ENCODE data around the gene RBM26. TPM values are rescaled to one million over a fixed set of nuclear protein-coding genes. Genes with fewer than 3 reads are reported as not detected.

Gene RBM26
- total and polyA plus RNA-seq, 2 experiments from 2014 or later = 19.3 to 45.9 TPM

DNA sequence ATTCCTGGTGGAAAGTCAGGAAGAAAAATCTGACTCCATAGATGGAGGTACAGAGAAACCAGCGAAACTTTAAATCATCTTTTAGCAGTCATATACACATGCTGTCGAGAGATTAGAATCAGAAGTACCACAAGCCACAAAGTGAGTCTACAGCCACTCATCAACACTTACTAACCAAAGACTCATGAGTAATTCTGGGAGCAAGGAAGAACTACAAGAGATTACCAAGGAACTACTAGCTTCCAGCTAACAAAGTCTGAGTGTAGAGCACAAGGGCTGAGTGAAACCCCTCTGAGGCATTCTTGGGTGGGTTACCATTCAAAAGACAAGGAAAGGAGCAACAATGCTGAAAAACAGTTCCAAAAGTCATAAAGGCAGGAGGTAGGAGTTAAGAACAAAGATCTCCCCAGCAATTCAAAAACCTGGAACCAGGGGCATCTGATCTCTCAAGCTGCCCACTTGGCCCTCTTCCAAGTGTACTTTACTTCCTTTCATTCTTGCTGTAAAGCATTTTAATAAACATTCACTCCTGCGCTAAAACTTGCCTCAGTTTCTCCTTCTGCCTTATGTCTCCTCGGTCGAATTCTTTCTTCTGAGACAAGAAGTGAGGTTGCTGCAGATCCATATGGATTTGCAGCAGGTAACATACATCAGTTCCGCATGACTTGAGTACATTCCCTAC is 13.0 kb downstream of the RBM26 start:
- H3K9me2 ChIP-seq (replicated peaks; ENCODE audit: insufficient read depth) = no peaks in the 10 kb centered on the region
- peak overlapping the region; percentile 61 for H3K27ac ChIP-seq
- H3K36me3 ChIP-seq (replicated peaks; ENCODE audit: insufficient read depth, low read depth) = no peaks in the 10 kb centered on the region
- 88% methylated on average over 6 of the region's 6 CpGs for WGBS (ENCODE audit: low lambda C conversion rate, missing lambda C conversion rate)
- no peaks in the 10 kb centered on the region for H3K27me3 ChIP-seq
- H4K20me1 ChIP-seq (ENCODE audit: insufficient read depth, poor library complexity, severe bottlenecking) = peaks cover 10% of the 10 kb centered on the region
- H3K4me1 ChIP-seq (ENCODE audit: insufficient read depth) = no peaks in the 10 kb centered on the region
- no peak for TF ChIP-seq EZH2phosphoT487 (IDR thresholded peaks at IDR 0.05; ENCODE audit: low read depth, severe bottlenecking, unreplicated experiment)
- TF ChIP-seq, protein P1, sequence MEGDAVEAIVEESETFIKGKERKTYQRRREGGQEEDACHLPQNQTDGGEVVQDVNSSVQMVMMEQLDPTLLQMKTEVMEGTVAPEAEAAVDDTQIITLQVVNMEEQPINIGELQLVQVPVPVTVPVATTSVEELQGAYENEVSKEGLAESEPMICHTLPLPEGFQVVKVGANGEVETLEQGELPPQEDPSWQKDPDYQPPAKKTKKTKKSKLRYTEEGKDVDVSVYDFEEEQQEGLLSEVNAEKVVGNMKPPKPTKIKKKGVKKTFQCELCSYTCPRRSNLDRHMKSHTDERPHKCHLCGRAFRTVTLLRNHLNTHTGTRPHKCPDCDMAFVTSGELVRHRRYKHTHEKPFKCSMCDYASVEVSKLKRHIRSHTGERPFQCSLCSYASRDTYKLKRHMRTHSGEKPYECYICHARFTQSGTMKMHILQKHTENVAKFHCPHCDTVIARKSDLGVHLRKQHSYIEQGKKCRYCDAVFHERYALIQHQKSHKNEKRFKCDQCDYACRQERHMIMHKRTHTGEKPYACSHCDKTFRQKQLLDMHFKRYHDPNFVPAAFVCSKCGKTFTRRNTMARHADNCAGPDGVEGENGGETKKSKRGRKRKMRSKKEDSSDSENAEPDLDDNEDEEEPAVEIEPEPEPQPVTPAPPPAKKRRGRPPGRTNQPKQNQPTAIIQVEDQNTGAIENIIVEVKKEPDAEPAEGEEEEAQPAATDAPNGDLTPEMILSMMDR (IDR thresholded peaks at IDR 0.05; ENCODE audit: poor library complexity) = no peak
- TF ChIP-seq EZH2 (IDR thresholded peaks at IDR 0.05; ENCODE audit: borderline replicate concordance) = no peak
- peaks cover 96% of the 10 kb centered on the region for H3K79me2 ChIP-seq
- peak overlapping the region; percentile 70 for H3K4me2 ChIP-seq
- no peak for DNase-seq (ENCODE audit: low spot score)
- H3K4me3 ChIP-seq = no peak overlapping the region
- no peak overlapping the region for H2AFZ ChIP-seq
- H3K9me3 ChIP-seq (ENCODE audit: low read depth) = peaks cover 13% of the 10 kb centered on the region

GRCh38 chr13:79389026-79389425 is 17.0 kb downstream of the RBM26 start:
- no peak overlapping the region for H2AFZ ChIP-seq
- H3K4me3 ChIP-seq = no peak overlapping the region
- WGBS (ENCODE audit: low lambda C conversion rate, missing lambda C conversion rate) = 96% methylated on average over 1 of the region's 1 CpG
- H4K20me1 ChIP-seq (ENCODE audit: insufficient read depth, poor library complexity, severe bottlenecking) = peaks cover 13% of the 10 kb centered on the region
- peaks cover 96% of the 10 kb centered on the region for H3K79me2 ChIP-seq
- no peak overlapping the region for H3K27ac ChIP-seq
- H3K27me3 ChIP-seq = no peaks in the 10 kb centered on the region
- H3K36me3 ChIP-seq (replicated peaks; ENCODE audit: insufficient read depth, low read depth) = no peaks in the 10 kb centered on the region
- H3K9me2 ChIP-seq (replicated peaks; ENCODE audit: insufficient read depth) = no peaks in the 10 kb centered on the region
- TF ChIP-seq EZH2phosphoT487 (IDR thresholded peaks at IDR 0.05; ENCODE audit: low read depth, severe bottlenecking, unreplicated experiment) (no peak), EZH2 (IDR thresholded peaks at IDR 0.05; ENCODE audit: borderline replicate concordance) (no peak)
- no peak overlapping the region for H3K4me2 ChIP-seq
- DNase-seq (ENCODE audit: low spot score) = no peak
- no peaks in the 10 kb centered on the region for H3K9me3 ChIP-seq (ENCODE audit: low read depth)
- no peaks in the 10 kb centered on the region for H3K4me1 ChIP-seq (ENCODE audit: insufficient read depth)

GRCh38 chr13:79387853-79388252 is 18.2 kb downstream of the RBM26 start:
- WGBS (ENCODE audit: low lambda C conversion rate, missing lambda C conversion rate) = 64% methylated on average over 4 of the region's 4 CpGs
- Histone ChIP-seq H3K36me3 (replicated peaks; ENCODE audit: insufficient read depth, low read depth) (no peaks in the 10 kb centered on the region), H3K4me1 (ENCODE audit: insufficient read depth) (no peaks in the 10 kb centered on the region), H2AFZ (no peak overlapping the region), H4K20me1 (ENCODE audit: insufficient read depth, poor library complexity, severe bottlenecking) (peaks cover 15% of the 10 kb centered on the region), H3K4me2 (no peak overlapping the region), H3K9me3 (ENCODE audit: low read depth) (no peaks in the 10 kb centered on the region), H3K4me3 (no peak overlapping the region), H3K9me2 (replicated peaks; ENCODE audit: insufficient read depth) (no peaks in the 10 kb centered on the region), H3K27me3 (no peaks in the 10 kb centered on the region), H3K79me2 (peaks cover 96% of the 10 kb centered on the region), H3K27ac (no peak overlapping the region)
- TF ChIP-seq EZH2 (IDR thresholded peaks at IDR 0.05; ENCODE audit: borderline replicate concordance) (no peak), EZH2phosphoT487 (IDR thresholded peaks at IDR 0.05; ENCODE audit: low read depth, severe bottlenecking, unreplicated experiment) (no peak)
- TF ChIP-seq, protein P1 (IDR thresholded peaks at IDR 0.05; ENCODE audit: poor library complexity) = no peak
- DNase-seq (ENCODE audit: low spot score) = no peak

GRCh38 chr13:79386125-79386826 is 19.8 kb downstream of the RBM26 start:
- Histone ChIP-seq H2AFZ (no peak overlapping the region), H3K4me2 (no peak overlapping the region), H3K27ac (no peak overlapping the region), H3K27me3 (no peaks in the 10 kb centered on the region), H4K20me1 (ENCODE audit: insufficient read depth, poor library complexity, severe bottlenecking) (peaks cover 13% of the 10 kb centered on the region), H3K9me3 (ENCODE audit: low read depth) (no peaks in the 10 kb centered on the region), H3K4me3 (no peak overlapping the region), H3K79me2 (peaks cover 100% of the 10 kb centered on the region), H3K36me3 (replicated peaks; ENCODE audit: insufficient read depth, low read depth) (no peaks in the 10 kb centered on the region), H3K4me1 (ENCODE audit: insufficient read depth) (no peaks in the 10 kb centered on the region), H3K9me2 (replicated peaks; ENCODE audit: insufficient read depth) (no peaks in the 10 kb centered on the region)
- TF ChIP-seq EZH2phosphoT487 (IDR thresholded peaks at IDR 0.05; ENCODE audit: low read depth, severe bottlenecking, unreplicated experiment) (no peak), EZH2 (IDR thresholded peaks at IDR 0.05; ENCODE audit: borderline replicate concordance) (no peak)
- TF ChIP-seq, protein P1 (IDR thresholded peaks at IDR 0.05; ENCODE audit: poor library complexity) = no peak
- 94% methylated on average over 1 of the region's 1 CpG for WGBS (ENCODE audit: low lambda C conversion rate, missing lambda C conversion rate)
- no peak for DNase-seq (ENCODE audit: low spot score)
